ENCODE results near the gene KCNH5.

KCNH5 gene

GRCh38 chr14:63051992-63052391 lies 6.7 kb upstream of the KCNH5 start:
- TF ChIP-seq CTCF (conservative IDR thresholded peaks at IDR 0.05; ENCODE audit: low read depth, low read length) = no peak

GRCh38 chr14:63051301-63051700 lies 6.0 kb upstream of the KCNH5 start:
- no peak for DNase-seq (ENCODE audit: low read depth)
- H3K4me3 ChIP-seq (ENCODE audit: low read depth, low read length) = no peak overlapping the region
- no peak for TF ChIP-seq CTCF (conservative IDR thresholded peaks at IDR 0.05; ENCODE audit: low read depth, low read length)

More at GRCh38 chr14:63051992-63052391, 6.7 kb upstream of the KCNH5 start:
- H3K4me3 ChIP-seq (ENCODE audit: low read depth, low read length) = no peak overlapping the region
- DNase-seq (ENCODE audit: low read depth) = no peak

- no peak for DNase-seq (ENCODE audit: low read depth)
- no peak for TF ChIP-seq CTCF (conservative IDR thresholded peaks at IDR 0.05; ENCODE audit: low read depth, low read length)
- no peak overlapping the region for H3K4me3 ChIP-seq (ENCODE audit: low read depth, low read length)
Observed at GRCh38 chr14:63050694-63051093, 5.4 kb upstream of the KCNH5 start.

- DNase-seq (ENCODE audit: low read depth) = no peak
- no peak for TF ChIP-seq CTCF (conservative IDR thresholded peaks at IDR 0.05; ENCODE audit: low read depth, low read length)
- no peak overlapping the region for H3K4me3 ChIP-seq (ENCODE audit: low read depth, low read length)
Observed at GRCh38 chr14:63046339-63047268, 1.3 kb upstream of the KCNH5 start.

- TF ChIP-seq CTCF (conservative IDR thresholded peaks at IDR 0.05; ENCODE audit: low read depth, low read length) = no peak
- no peak overlapping the region for H3K4me3 ChIP-seq (ENCODE audit: low read depth, low read length)
- peak; percentile 10 for DNase-seq (ENCODE audit: low read depth)
Observed at GRCh38 chr14:63045612-63046320, 508 bp upstream of the KCNH5 start.

- peak; percentile 59 for DNase-seq (ENCODE audit: low read depth)
- no peak overlapping the region for H3K4me3 ChIP-seq (ENCODE audit: low read depth, low read length)
- peak; percentile 49 for TF ChIP-seq CTCF (conservative IDR thresholded peaks at IDR 0.05; ENCODE audit: low read depth, low read length)
Observed at GRCh38 chr14:63039866-63040265, 5.4 kb downstream of the KCNH5 start.
